PC-3 (cell line): Measurements from ENCODE around the gene LRRC3. TPM values are rescaled to one million over a fixed set of nuclear protein-coding genes. Genes with fewer than 3 reads are reported as not detected.
A peak's percentile ranks its signal among the peaks of the same experiment; 100 is the strongest.

Experiments
- ATAC-seq: fragments of 200-7000 bp; cut with Tn5 transposase; 2 replicates; pipeline ENCODE4 v1.9.1; 2020; ENCODE audit warnings: mild to moderate bottlenecking, moderate library complexity
- BruUV-seq: library from RNA; stranded (reverse); fragments of 400-500 nt; replicated peaks from 2 replicates; lab custom pipeline; 2021; lab: Mats Ljungman, UMichigan
- CTCF ChIA-PET: fragments of 300-600 bp; sonication (Branson Sonifier 250); formaldehyde crosslinking; loops from one replicate; lab custom pipeline; 2022; ENCODE audit warnings: antibody characterized with exemption; lab: Charles Lee
- POLR2A ChIA-PET: fragments of 300-600 bp; sonication (Branson Sonifier 250); formaldehyde crosslinking; loops from one replicate; lab custom pipeline; 2022; ENCODE audit warnings: antibody characterized with exemption; ENCODE audit not compliant: unreplicated experiment; lab: Charles Lee
- DNase-seq: peaks from one replicate; pipeline ENCODE4 v3.0.0-alpha.2; 2015
- H2AFZ ChIP-seq: fragments of 300-600 bp; sonication (generic); 2 replicates; pipeline ENCODE4 v1.6.0; 2016; ENCODE audit warnings: antibody characterized with exemption, low read length
- H3F3A ChIP-seq: fragments of 300-600 bp; sonication (generic); one replicate; pipeline ENCODE4 v1.6.0; 2017; ENCODE audit warnings: antibody characterized with exemption, low read length, control low read depth, mild to moderate bottlenecking; ENCODE audit not compliant: unreplicated experiment
- H3K27ac ChIP-seq: fragments of 300-600 bp; sonication (generic); 2 replicates; pipeline ENCODE4 v1.5.1; 2016; ENCODE audit warnings: mild to moderate bottlenecking, low read length
- H3K27me3 ChIP-seq: fragments of 300-600 bp; sonication (generic); 2 replicates; pipeline ENCODE4 v1.6.1; 2016; ENCODE audit warnings: low read length, mixed read lengths
- H3K36me3 ChIP-seq: fragments of 300-600 bp; sonication (generic); 2 replicates; pipeline ENCODE4 v1.6.1; 2016; ENCODE audit warnings: low read depth, mixed run types, low read length, mixed read lengths
- H3K4me1 ChIP-seq: fragments of 300-600 bp; sonication (generic); 2 replicates; pipeline ENCODE4 v1.5.1; 2016; ENCODE audit warnings: low read length; ENCODE audit not compliant: insufficient read depth
- H3K4me2 ChIP-seq: fragments of 300-600 bp; sonication (generic); 2 replicates; pipeline ENCODE4 v1.6.0; 2016; ENCODE audit warnings: low read length
- H3K4me3 ChIP-seq: fragments of 300-600 bp; sonication (generic); 2 replicates; pipeline ENCODE4 v1.5.1; 2016; ENCODE audit warnings: mild to moderate bottlenecking, low read length, mixed read lengths
- H3K79me2 ChIP-seq: fragments of 300-600 bp; sonication (generic); 2 replicates; pipeline ENCODE4 v1.6.1; 2017; ENCODE audit warnings: low read length, mixed read lengths
- H3K9ac ChIP-seq: fragments of 300-600 bp; sonication (generic); 2 replicates; pipeline ENCODE4 v1.6.0; 2016; ENCODE audit warnings: mild to moderate bottlenecking, low read length
- H3K9me2 ChIP-seq: fragments of 300-600 bp; sonication (generic); replicated peaks from 2 replicates; pipeline ENCODE4 v1.6.1; 2016; ENCODE audit warnings: mixed run types, low read length, mixed read lengths
- H3K9me3 ChIP-seq: fragments of 300-600 bp; sonication (generic); 2 replicates; pipeline ENCODE4 v1.6.1; 2016; ENCODE audit warnings: low read length, mixed read lengths
- H4K20me1 ChIP-seq: fragments of 300-600 bp; sonication (generic); 2 replicates; pipeline ENCODE4 v1.6.1; 2016; ENCODE audit warnings: low read length, mixed read lengths
- CTCF ChIP-seq: fragments of 300-600 bp; sonication (generic); conservative IDR thresholded peaks from 2 replicates; pipeline ENCODE4 v1.5.1; 2017; ENCODE audit warnings: antibody characterized with exemption, low read depth, mild to moderate bottlenecking, low read length
- EZH2 ChIP-seq: fragments of 300-600 bp; sonication (generic); IDR thresholded peaks from one replicate; pipeline ENCODE4 v1.6.1; 2017; ENCODE audit warnings: antibody characterized with exemption, mild to moderate bottlenecking, low read length; ENCODE audit not compliant: unreplicated experiment
- EZH2phosphoT487 ChIP-seq: fragments of 300-600 bp; sonication (generic); IDR thresholded peaks from 2 replicates; pipeline ENCODE4 v1.6.1; 2018; ENCODE audit warnings: mild to moderate bottlenecking, antibody characterized with exemption, low read length, borderline replicate concordance
- intact Hi-C: fragments of 100-400 bp; cut with micrococcal nuclease; formaldehyde crosslinking; loops from 2 replicates; pipeline ENCODE4 v1.9.0; 2023
- total RNA-seq: library from RNA; depleted of rRNA; stranded (reverse); fragments of >200 nt; gene quantifications from 2 replicates; pipeline ENCODE4 v1.2.3, GENCODE V29; 2014

The LRRC3 gene
- total RNA-seq, 1 experiment from 2014 or later = 3.1 TPM

- CTCF ChIA-PET = no interaction called here
- Histone ChIP-seq H2AFZ (no peak overlapping the region), H3F3A (no peaks in the 10 kb centered on the region), H3K79me2 (no peaks in the 10 kb centered on the region), H3K9me2 (no peaks in the 10 kb centered on the region), H3K27me3 (peaks cover 26% of the 10 kb centered on the region; the same call in 1 of the 2 replicates), H3K9me3 (no peaks in the 10 kb centered on the region), H3K27ac (no peak overlapping the region), H3K4me2 (no peak overlapping the region), H3K4me3 (no peak overlapping the region), H3K36me3 (no peaks in the 10 kb centered on the region), H3K9ac (no peak overlapping the region), H3K4me1 (no peaks in the 10 kb centered on the region), H4K20me1 (no peaks in the 10 kb centered on the region)
- ATAC-seq (no peak), DNase-seq (no peak)
- POLR2A ChIA-PET = no interaction called here
- BruUV-seq = no TSS peak
- no peak for TF ChIP-seq EZH2phosphoT487
- no peak for TF ChIP-seq EZH2
- TF ChIP-seq CTCF = no peak
- intact Hi-C loops = loop anchor here (10.0 kb wide), 1 partner anchor 118 kb away; the partner anchor contains the start of gene CFAP410
These were observed 2.2 kb upstream of the LRRC3 start for GRCh38 chr21:44453120-44453519.

GRCh38 chr21:44454058-44454457 is 1.3 kb upstream of the LRRC3 start:
- H2AFZ ChIP-seq = no peak overlapping the region
- no peaks in the 10 kb centered on the region for H3K9me2 ChIP-seq
- POLR2A ChIA-PET = no interaction called here
- H4K20me1 ChIP-seq = no peaks in the 10 kb centered on the region
- no peaks in the 10 kb centered on the region for H3F3A ChIP-seq
- H3K9me3 ChIP-seq = no peaks in the 10 kb centered on the region
- DNase-seq (no peak), ATAC-seq (no peak)
- H3K79me2 ChIP-seq = no peaks in the 10 kb centered on the region
- TF ChIP-seq EZH2 (no peak), EZH2phosphoT487 (no peak), CTCF (no peak)
- no peak overlapping the region for H3K9ac ChIP-seq
- H3K36me3 ChIP-seq = no peaks in the 10 kb centered on the region
- no peak overlapping the region for H3K27ac ChIP-seq
- no TSS peak for BruUV-seq
- CTCF ChIA-PET = no interaction called here
- no peaks in the 10 kb centered on the region for H3K4me1 ChIP-seq
- intact Hi-C loops = loop anchor here (10.0 kb wide), 1 partner anchor 119 kb away; the partner anchor contains the start of gene CFAP410
- no peak overlapping the region for H3K4me3 ChIP-seq
- H3K27me3 ChIP-seq = peaks cover 18% of the 10 kb centered on the region; the same call in 1 of the 2 replicates
- no peak overlapping the region for H3K4me2 ChIP-seq

- Histone ChIP-seq H3K79me2 (no peaks in the 10 kb centered on the region), H4K20me1 (no peaks in the 10 kb centered on the region), H3F3A (no peaks in the 10 kb centered on the region), H3K4me1 (no peaks in the 10 kb centered on the region), H3K4me3 (peak overlapping the region; percentile 81), H2AFZ (peak overlapping the region; percentile 92), H3K4me2 (peak overlapping the region; percentile 98), H3K9ac (peak overlapping the region; percentile 75), H3K9me3 (no peaks in the 10 kb centered on the region), H3K36me3 (no peaks in the 10 kb centered on the region), H3K27me3 (peaks cover 13% of the 10 kb centered on the region; the same call in 1 of the 2 replicates), H3K9me2 (no peaks in the 10 kb centered on the region), H3K27ac (no peak overlapping the region)
- intact Hi-C loops = loop anchor here (10.0 kb wide), 1 partner anchor 121 kb away; the partner anchor contains the start of gene CFAP410
- DNase-seq (peak; percentile 49), ATAC-seq (peak; percentile 61)
- POLR2A ChIA-PET = no interaction called here
- TF ChIP-seq EZH2phosphoT487 = no peak
- TF ChIP-seq CTCF = peak; percentile 56
- CTCF ChIA-PET = no interaction called here
- BruUV-seq = no TSS peak
These were observed 359 bp downstream of the LRRC3 start for GRCh38 chr21:44455524-44456213.
